Endothelial cell of umbilical vein (primary cell): ENCODE results near the gene MRPL34. TPM values are rescaled to one million over a fixed set of nuclear protein-coding genes. Genes with fewer than 3 reads are reported as not detected.

Experiments
- BruUV-seq: library from RNA; stranded (reverse); fragments of 400-500 nt; replicated peaks from 2 replicates; lab custom pipeline; 2021; lab: Mats Ljungman, UMichigan
- CTCF ChIA-PET: fragments of 300-600, 350-600 bp; sonication (Branson Sonifier 250); formaldehyde crosslinking; loops from one replicate; lab custom pipeline; 2021; ENCODE audit warnings: antibody characterized with exemption, inconsistent platforms; lab: Charles Lee
- POLR2A ChIA-PET: fragments of 300-600, 350-600 bp; sonication (Branson Sonifier 250); formaldehyde crosslinking; loops from one replicate; lab custom pipeline; 2021; ENCODE audit warnings: antibody characterized with exemption, inconsistent platforms; lab: Charles Lee
- DNase-seq: peaks from one replicate; pipeline ENCODE4 v3.0.0-alpha.2; 2011; ENCODE audit warnings: low read depth, low spot score
- FAIRE-seq: peaks from 2 replicates; lab custom pipeline; 2011; peaks lifted over from hg19 to GRCh38; lab: Jason Lieb, UNC
- H2AFZ ChIP-seq: 2 replicates; pipeline ENCODE4 v1.6.0; 2012; ENCODE audit warnings: low read depth, low read length, control low read depth, inconsistent platforms
- H3K27ac ChIP-seq: 2 replicates; pipeline ENCODE4 v1.5.1; 2011; ENCODE audit warnings: low read depth, mild to moderate bottlenecking, control low read depth, low read length, moderate library complexity; ENCODE audit not compliant: insufficient read depth
- H3K27me3 ChIP-seq, 2 experiments: 2 replicates each; pipeline versions ENCODE4 v1.6.0 to v1.6.1; 2011; ENCODE audit warnings: low read length in 2 of 2, mixed read lengths in 1 of 2; ENCODE audit not compliant: control insufficient read depth in 2 of 2, insufficient read depth in 2 of 2
- H3K36me3 ChIP-seq, 2 experiments: 2 replicates in 1 of 2; 3 replicates in 1 of 2; pipeline ENCODE4 v1.5.1; 2011; ENCODE audit warnings: low read length in 2 of 2, mild to moderate bottlenecking in 1 of 2, moderate library complexity in 1 of 2; ENCODE audit not compliant: control insufficient read depth in 2 of 2, insufficient read depth in 2 of 2; ENCODE audit errors: extremely low read depth in 1 of 2
- H3K4me1 ChIP-seq: 3 replicates; pipeline ENCODE4 v1.5.1; 2011; ENCODE audit warnings: mild to moderate bottlenecking, low read length; ENCODE audit not compliant: control insufficient read depth, insufficient read depth; ENCODE audit errors: extremely low read depth
- H3K4me2 ChIP-seq: 2 replicates; pipeline ENCODE4 v1.6.1; 2011; ENCODE audit warnings: low read length, control low read depth, mixed read lengths; ENCODE audit not compliant: insufficient read depth
- H3K4me3 ChIP-seq, 3 experiments: fragments of 200-600 bp in 1 of 3; sonication (generic), shearing (Covaris generic) in 1 of 3; replicated peaks in 1 of 3; 2 replicates each; pipeline ENCODE4 v1.5.1; 2011 to 2016; ENCODE audit warnings: control low read depth in 3 of 3, low read length in 3 of 3, mild to moderate bottlenecking in 2 of 3, inconsistent platforms in 1 of 3, low read depth in 1 of 3, moderate library complexity in 1 of 3; ENCODE audit not compliant: insufficient read depth in 1 of 3
- H3K79me2 ChIP-seq: 2 replicates; pipeline ENCODE4 v1.6.0; 2012; ENCODE audit warnings: low read length, inconsistent platforms; ENCODE audit not compliant: control insufficient read depth, insufficient read depth
- H3K9ac ChIP-seq: replicated peaks from 2 replicates; pipeline ENCODE3; 2011; ENCODE audit warnings: low read length, control low read depth; ENCODE audit not compliant: insufficient read depth; ENCODE audit errors: extremely low read depth
- H3K9me1 ChIP-seq: replicated peaks from 3 replicates; pipeline ENCODE4 v1.6.0; 2011; ENCODE audit warnings: mild to moderate bottlenecking, low read length; ENCODE audit not compliant: control insufficient read depth, insufficient read depth; ENCODE audit errors: extremely low read depth
- H3K9me3 ChIP-seq: replicated peaks from 2 replicates; pipeline ENCODE4 v1.5.1; 2012; ENCODE audit warnings: low read length, inconsistent platforms; ENCODE audit not compliant: control insufficient read depth, insufficient read depth
- H4K20me1 ChIP-seq: replicated peaks from 2 replicates; pipeline ENCODE3; 2011; ENCODE audit warnings: mild to moderate bottlenecking, low read length; ENCODE audit not compliant: control insufficient read depth, insufficient read depth; ENCODE audit errors: extremely low read depth
- CTCF ChIP-seq, 2 donors: IDR thresholded peaks; 1 replicate in 1 of 2; 2 replicates in 1 of 2; pipeline ENCODE4 v1.5.1; 2011; ENCODE audit warnings: low read length in 2 of 2, mild to moderate bottlenecking in 2 of 2, moderate library complexity in 2 of 2, control low read depth in 1 of 2, inconsistent platforms in 1 of 2, low read depth in 1 of 2; ENCODE audit not compliant: insufficient read depth in 1 of 2; ENCODE audit errors: extremely low read depth in 1 of 2
- EZH2 ChIP-seq: IDR thresholded peaks from 2 replicates; pipeline ENCODE4 v1.6.1; 2012; ENCODE audit warnings: borderline replicate concordance, low read depth, mild to moderate bottlenecking, moderate library complexity, low read length, inconsistent platforms; ENCODE audit not compliant: severe bottlenecking
- FOS ChIP-seq: IDR thresholded peaks from 2 replicates; pipeline ENCODE4 v1.6.1; 2011; ENCODE audit warnings: mild to moderate bottlenecking, low read length, moderate library complexity, borderline replicate concordance; ENCODE audit not compliant: insufficient read depth
- GATA2 ChIP-seq: IDR thresholded peaks from 2 replicates; pipeline ENCODE4 v1.7.0; 2011; ENCODE audit warnings: low read depth, mild to moderate bottlenecking, moderate library complexity, mixed read lengths, low read length; ENCODE audit not compliant: insufficient read length, insufficient read depth
- JUN ChIP-seq: IDR thresholded peaks from 2 replicates; pipeline ENCODE4 v1.6.1; 2011; ENCODE audit warnings: borderline replicate concordance, low read depth; ENCODE audit not compliant: insufficient read length, insufficient read depth
- MYC ChIP-seq: IDR thresholded peaks from one replicate; pipeline ENCODE4 v1.6.1; 2011; ENCODE audit warnings: mild to moderate bottlenecking, low read depth, low read length
- POLR2A ChIP-seq: IDR thresholded peaks from 2 replicates; pipeline ENCODE4 v1.6.1; 2012; ENCODE audit warnings: low read depth, mild to moderate bottlenecking, control low read depth, low read length
- POLR2AphosphoS5 ChIP-seq: IDR thresholded peaks from 2 replicates; pipeline ENCODE4 v1.6.1; 2012; ENCODE audit warnings: low read depth, mild to moderate bottlenecking, control low read depth, low read length, moderate library complexity; ENCODE audit not compliant: insufficient read depth
- dilution Hi-C: fragments of 300-500 bp; cut with MboI; formaldehyde crosslinking; loops from one replicate; pipeline ENCODE4 v1.15.0; 2019; ENCODE audit warnings: low sequenced_read_pairs; ENCODE audit not compliant: extremely low pct_ligation_motif_present
- intact Hi-C: fragments of 100-400 bp; cut with micrococcal nuclease; formaldehyde crosslinking; loops from one replicate; pipeline ENCODE4 v1.10.0; 2022
- polyA plus RNA-seq, 4 experiments: library from polyadenylated mRNA; depleted of rRNA in 3 of 4; stranded (reverse) in 3 of 4; unstranded in 1 of 4; fragments of >200 nt; gene quantifications; 2 replicates each; pipeline versions ENCODE4 v1.2.1 to v1.2.3, GENCODE V29; 2011 to 2012; ENCODE audit warnings: missing spikeins in 1 of 4
- total RNA-seq: library from RNA; stranded (reverse); gene quantifications from 2 replicates; pipeline ENCODE4 v1.2.3, GENCODE V29; 2021
- TF ChIP-seq, protein P1 (sequence below): IDR thresholded peaks from 2 replicates; pipeline ENCODE4 v1.6.1; 2011; ENCODE audit not compliant: insufficient read depth, insufficient read length

MRPL34 gene
- total and polyA plus RNA-seq, 2 donors (not counting 3 experiments of a cell fraction or from before 2014, with no cell fraction given): 45.5 to 55.7 TPM

DNA sequence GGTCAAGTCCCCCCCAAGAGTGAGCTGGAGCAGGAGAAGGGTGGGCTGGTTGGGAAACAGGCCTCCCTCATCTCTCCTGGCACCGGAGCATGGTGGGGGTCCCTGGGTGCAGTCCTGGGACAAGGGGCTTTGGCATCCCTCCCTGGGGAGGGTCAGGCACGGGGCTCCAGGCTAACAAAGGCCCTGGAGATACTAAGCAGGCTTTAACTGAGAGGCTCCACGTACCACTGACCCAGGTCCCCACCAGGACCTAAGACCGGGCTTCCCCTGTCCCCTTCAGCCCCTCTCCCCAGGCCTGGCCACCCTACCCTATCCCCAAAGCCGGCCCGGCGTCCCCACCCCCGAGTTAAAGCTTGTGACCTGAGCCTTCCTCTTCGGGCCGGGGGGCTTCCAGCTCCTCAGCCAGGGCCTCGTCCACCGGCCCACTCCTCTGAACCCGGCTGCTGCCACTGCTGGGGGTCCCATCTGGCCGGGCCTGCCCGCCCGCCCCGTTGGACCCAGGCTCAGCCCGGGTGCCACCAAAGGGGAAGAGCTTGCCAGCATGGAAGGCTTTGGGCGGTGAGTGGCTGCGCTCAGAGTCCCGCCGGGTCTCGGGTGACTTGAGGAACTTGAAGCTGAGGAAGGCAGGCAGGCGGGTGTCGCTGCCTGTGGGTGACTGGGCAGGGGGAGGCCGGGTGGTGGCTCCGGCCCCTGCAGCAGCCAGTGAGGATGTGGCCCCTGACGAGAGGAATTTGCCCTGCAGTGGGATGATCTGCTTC is 18.9 kb downstream of the MRPL34 start:
- Histone ChIP-seq H3K9me3 (no peaks in the 10 kb centered on the region), H3K4me1 (peaks cover 10% of the 10 kb centered on the region), H4K20me1 (no peaks in the 10 kb centered on the region), H3K4me3 (no peak overlapping the region), H3K4me2 (no peak overlapping the region), H3K9ac (no peak overlapping the region), H3K9me1 (no peaks in the 10 kb centered on the region), H3K27ac (no peak overlapping the region), H2AFZ (no peak overlapping the region), H3K27me3 (peaks cover 3 to 8% of the 10 kb centered on the region in 2 experiments), H3K36me3 (peaks cover 6 to 10% of the 10 kb centered on the region in 2 experiments), H3K79me2 (no peaks in the 10 kb centered on the region)
- no peak for DNase-seq
- CTCF ChIA-PET: interaction anchor here (1.8 to 2.0 kb wide), 2 partner anchors 15 to 19 kb away, joined by 6 read pairs; partner anchors contain the start of genes DDA1 and MRPL34
- dilution Hi-C loops: no loop called here
- BruUV-seq: no TSS peak
- intact Hi-C loops: no loop called here
- POLR2A ChIA-PET: no interaction called here
- no peak for FAIRE-seq
- TF ChIP-seq MYC (no peak), CTCF (IDR thresholded peaks at IDR 0.05; ENCODE audit: extremely low read depth in 1 of 2, insufficient read depth in 1 of 2, low read depth in 1 of 2, low read length in 2 of 2) (no peak), JUN (no peak), EZH2 (no peak), GATA2 (no peak), POLR2AphosphoS5 (no peak), FOS (no peak), POLR2A (no peak)
- TF ChIP-seq, protein P1, sequence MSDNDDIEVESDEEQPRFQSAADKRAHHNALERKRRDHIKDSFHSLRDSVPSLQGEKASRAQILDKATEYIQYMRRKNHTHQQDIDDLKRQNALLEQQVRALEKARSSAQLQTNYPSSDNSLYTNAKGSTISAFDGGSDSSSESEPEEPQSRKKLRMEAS: no peak
